Uterus (tissue), 2 donors: ENCODE data around the gene RAD51D.

ENCODE experiments used
- CTCF ChIP-seq, 4 experiments: fragments of 200-600 bp in 2 of 4; fragments of 450-650 bp in 2 of 4; sonication (generic) in 2 of 4; IDR thresholded peaks; one replicate each; pipeline ENCODE4 v1.5.1; 2016 to 2019; ENCODE audit warnings: antibody characterized with exemption in 4 of 4, mild to moderate bottlenecking in 2 of 4, moderate library complexity in 1 of 4
- POLR2A ChIP-seq, 2 donors: fragments of 450-650 bp; IDR thresholded peaks; one replicate each; pipeline ENCODE4 v1.6.1; 2016; ENCODE audit warnings: antibody characterized with exemption in 2 of 2, mild to moderate bottlenecking in 1 of 2, moderate library complexity in 1 of 2

- TF ChIP-seq CTCF (IDR thresholded peaks at IDR 0.05) (no peak), POLR2A (IDR thresholded peaks at IDR 0.05) (no peak)
Observed at GRCh38 chr17:35103271-35103670, 16.4 kb downstream of the RAD51D start.
